Esophagus squamous epithelium (tissue), 4 donors: ENCODE measurements around the gene GALNT16.

Experiments
- POLR2A ChIP-seq, 4 donors: fragments of 450-650 bp; IDR thresholded peaks; one replicate each; pipeline ENCODE4 v1.6.1; 2017; ENCODE audit warnings: antibody characterized with exemption in 4 of 4, mild to moderate bottlenecking in 4 of 4, moderate library complexity in 3 of 4
- TF ChIP-seq, protein P1 (sequence below), 6 experiments: fragments of 450-650 bp in 4 of 6; fragments of 200-600 bp in 2 of 6; sonication (generic) in 2 of 6; IDR thresholded peaks; one replicate each; pipeline ENCODE4 v1.5.1; 2016 to 2019; ENCODE audit warnings: antibody characterized with exemption in 6 of 6, mild to moderate bottlenecking in 4 of 6, moderate library complexity in 4 of 6

DNA sequence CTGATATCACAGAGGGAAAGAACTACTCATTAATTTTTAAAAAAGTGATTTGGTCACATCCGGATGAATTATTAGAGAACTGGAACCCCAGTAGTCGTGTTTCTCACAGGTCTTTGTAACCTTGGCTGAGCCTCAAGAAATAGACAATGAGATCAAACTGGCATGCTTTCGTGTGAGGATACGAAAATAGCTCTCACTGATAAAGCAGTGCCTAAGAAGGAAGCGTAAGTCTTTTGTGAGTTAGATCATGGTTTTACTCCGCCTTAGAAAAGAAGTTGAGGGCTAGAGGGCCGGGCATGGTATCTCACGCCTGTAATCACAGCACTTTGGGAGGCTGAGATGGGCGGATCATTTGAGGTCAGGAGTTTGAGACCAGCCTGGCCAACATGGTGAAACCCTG lies 33.8 kb upstream of the GALNT16 start:
- TF ChIP-seq, protein P1, sequence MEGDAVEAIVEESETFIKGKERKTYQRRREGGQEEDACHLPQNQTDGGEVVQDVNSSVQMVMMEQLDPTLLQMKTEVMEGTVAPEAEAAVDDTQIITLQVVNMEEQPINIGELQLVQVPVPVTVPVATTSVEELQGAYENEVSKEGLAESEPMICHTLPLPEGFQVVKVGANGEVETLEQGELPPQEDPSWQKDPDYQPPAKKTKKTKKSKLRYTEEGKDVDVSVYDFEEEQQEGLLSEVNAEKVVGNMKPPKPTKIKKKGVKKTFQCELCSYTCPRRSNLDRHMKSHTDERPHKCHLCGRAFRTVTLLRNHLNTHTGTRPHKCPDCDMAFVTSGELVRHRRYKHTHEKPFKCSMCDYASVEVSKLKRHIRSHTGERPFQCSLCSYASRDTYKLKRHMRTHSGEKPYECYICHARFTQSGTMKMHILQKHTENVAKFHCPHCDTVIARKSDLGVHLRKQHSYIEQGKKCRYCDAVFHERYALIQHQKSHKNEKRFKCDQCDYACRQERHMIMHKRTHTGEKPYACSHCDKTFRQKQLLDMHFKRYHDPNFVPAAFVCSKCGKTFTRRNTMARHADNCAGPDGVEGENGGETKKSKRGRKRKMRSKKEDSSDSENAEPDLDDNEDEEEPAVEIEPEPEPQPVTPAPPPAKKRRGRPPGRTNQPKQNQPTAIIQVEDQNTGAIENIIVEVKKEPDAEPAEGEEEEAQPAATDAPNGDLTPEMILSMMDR (IDR thresholded peaks at IDR 0.05) = no peak
- TF ChIP-seq POLR2A (IDR thresholded peaks at IDR 0.05) = no peak
